ELF-1 (cell line): Measurements from ENCODE around the gene FBN3.

Source experiments
- DNase-seq: peaks from one replicate; pipeline ENCODE4 v3.0.0-alpha.2; 2016; ENCODE audit warnings: low read depth, low spot score

Gene FBN3

DNA sequence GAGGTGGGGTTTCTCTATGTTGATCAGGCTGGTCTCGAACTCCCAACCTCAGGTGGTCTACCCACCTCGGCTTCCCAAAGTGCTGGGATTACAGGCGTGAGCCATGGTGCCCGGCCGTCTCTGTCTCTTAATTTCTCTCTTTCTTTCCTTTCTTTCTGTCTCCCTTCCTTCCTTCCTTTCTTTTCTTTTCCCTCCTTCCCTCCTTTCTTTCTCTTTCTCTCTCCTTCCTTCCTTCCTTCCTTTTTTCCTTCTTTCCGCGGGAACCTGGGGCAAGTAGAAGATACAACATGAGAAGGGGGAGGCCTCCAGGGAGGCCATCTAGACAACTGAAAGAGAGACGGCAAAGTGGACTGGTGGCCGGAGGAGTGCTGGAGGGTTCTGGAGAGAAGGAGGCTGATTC lies 128.7 kb downstream of the FBN3 start:
- no peak for DNase-seq

DNA sequence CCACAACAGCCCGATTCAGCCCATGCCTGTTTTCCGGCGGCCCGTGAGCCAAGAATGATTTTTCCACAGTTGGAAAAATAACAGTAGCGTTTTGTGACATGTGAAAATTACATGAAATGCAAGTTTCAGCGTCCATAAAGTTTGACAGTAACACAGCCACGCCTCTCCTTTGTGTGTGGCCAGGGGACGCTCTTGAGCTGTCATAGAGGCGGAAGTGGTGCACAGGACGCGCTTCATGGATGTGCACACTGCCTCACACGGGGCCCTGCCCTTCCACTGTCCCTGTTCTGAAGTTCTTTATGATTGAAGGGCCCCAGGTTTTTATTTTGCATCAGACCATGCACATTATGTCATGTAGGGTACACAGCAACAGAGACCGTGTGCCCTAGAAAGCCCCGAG lies 131.6 kb downstream of the FBN3 start:
- peak; percentile 26 for DNase-seq
